ENCODE data around the gene ANKRD39. TPM values are rescaled to one million over a fixed set of nuclear protein-coding genes. Genes with fewer than 3 reads are reported as not detected.

The ANKRD39 gene
- total and polyA plus RNA-seq, 2 of the 8 experiments (the other 6 are each of a cell fraction or from before 2014, with no cell fraction given) = 18.5 to 21.3 TPM

GRCh38 chr2:96860065-96861029 is 2.5 kb upstream of the ANKRD39 start:
- H3K9ac ChIP-seq (replicated peaks in 1 of 4; ENCODE audit: extremely low read depth in 1 of 4, low read depth in 3 of 4, low read length in 3 of 4) = no peak overlapping the region
- WGBS, 2 experiments (ENCODE audit: extremely low coverage in 1 of 2, insufficient coverage in 1 of 2, insufficient read length in 1 of 2, insufficient replicate concordance in 2 of 2, low coverage in 1 of 2, low lambda C conversion rate in 2 of 2, missing lambda C conversion rate in 1 of 2) = 91% methylated on average over 33 of the region's 38 CpGs; no CpG with 5 or more reads in 1 of the 2 experiments
- no peak overlapping the region for H3K56ac ChIP-seq (replicated peaks; ENCODE audit: insufficient read length, low read depth, low read length)
- H4K5ac ChIP-seq (ENCODE audit: insufficient read length, low read depth, low read length) = no peak overlapping the region
- peaks cover 3 to 11% (median 8%) of the 10 kb centered on the region in 4 experiments for H3K4me1 ChIP-seq (replicated peaks in 1 of 4; ENCODE audit: control insufficient read depth in 3 of 4, insufficient read depth in 4 of 4, low read length in 3 of 4)
- no peak overlapping the region for H2AFZ ChIP-seq (ENCODE audit: low read length)
- no peak overlapping the region for H3K4me3 ChIP-seq (ENCODE audit: extremely low read depth in 1 of 4, insufficient read depth in 2 of 4, low read depth in 3 of 4, low read length in 4 of 4)
- peak overlapping the region; percentile 44; the same call in 1 of the 2 replicates for H2BK5ac ChIP-seq (ENCODE audit: low read depth, low read length)
- no peak overlapping the region for H2BK20ac ChIP-seq (ENCODE audit: low read length)
- H4K91ac ChIP-seq (replicated peaks; ENCODE audit: insufficient read length, low read length) = no peak overlapping the region
- H3K27ac ChIP-seq (ENCODE audit: low read depth, low read length) = no peak overlapping the region
- ChIA-PET CTCF (ENCODE audit: partially characterized antibody) (interaction anchor here (0.6 to 8.3 kb wide), 16 partner anchors 8 to 252 kb away, joined by 3 to 89 read pairs (median 6); partner anchors contain the start of gene ANKRD36), POLR2A (ENCODE audit: partially characterized antibody) (interaction anchor here (0.6 to 5.8 kb wide), 12 partner anchors 8 to 97 kb away, joined by 3 to 49 read pairs (median 4); partner anchors contain the start of gene SEMA4C)
- no peak overlapping the region for H3K18ac ChIP-seq (ENCODE audit: extremely low read depth, low read length)
- H2BK15ac ChIP-seq (ENCODE audit: low read length) = no peak overlapping the region
- peaks cover 0 to 14% of the 10 kb centered on the region in 2 experiments; a peak in 3 of 4 replicates for H3K79me2 ChIP-seq (ENCODE audit: control insufficient read depth in 1 of 2, insufficient read depth in 2 of 2, low read length in 2 of 2)
- H4K8ac ChIP-seq (ENCODE audit: extremely low read depth, insufficient read depth, low read length) = no peak overlapping the region
- no peaks in the 10 kb centered on the region for H3K9me3 ChIP-seq (ENCODE audit: insufficient read depth in 2 of 2, low read depth in 1 of 2, low read length in 1 of 2)
- peaks cover 4% of the 10 kb centered on the region; the same call in 1 of the 2 replicates for H3K79me1 ChIP-seq (ENCODE audit: low read depth, low read length)
- no peak overlapping the region for H2BK120ac ChIP-seq (replicated peaks; ENCODE audit: low read depth, low read length)
- H3K36me3 ChIP-seq (ENCODE audit: control insufficient read depth in 2 of 4, insufficient read depth in 4 of 4, low read length in 3 of 4) = peaks cover 20 to 50% (median 41%) of the 10 kb centered on the region in 4 experiments
- H3K23me2 ChIP-seq (ENCODE audit: low read depth, low read length) = peaks cover 10% of the 10 kb centered on the region; the same call in 1 of the 2 replicates
- no peak overlapping the region for H3K23ac ChIP-seq (ENCODE audit: insufficient read length)
- TF ChIP-seq YY1 (IDR thresholded peaks at IDR 0.05; ENCODE audit: low read depth, low read length) (no peak), POLR2AphosphoS5 (IDR thresholded peaks at IDR 0.05; ENCODE audit: low read depth, low read length) (peak; percentile 3; the same call in 1 of the 2 replicates), CBX5 (IDR thresholded peaks at IDR 0.05; ENCODE audit: low read depth, low read length) (no peak)
- no peak overlapping the region for H2AK5ac ChIP-seq (ENCODE audit: low read depth, low read length)
- no peak overlapping the region for H2BK12ac ChIP-seq (ENCODE audit: low read depth, low read length)
- no peaks in the 10 kb centered on the region for H3K27me3 ChIP-seq (replicated peaks in 1 of 4; ENCODE audit: control insufficient read depth in 3 of 4, extremely low read depth in 1 of 4, insufficient read depth in 3 of 4, low read length in 3 of 4)
- H3K4me2 ChIP-seq (ENCODE audit: insufficient read depth in 1 of 2, low read depth in 2 of 2, low read length in 2 of 2) = no peak overlapping the region; a peak in 1 of 4 replicates
- no peak overlapping the region for H3K14ac ChIP-seq (ENCODE audit: insufficient read length)
- FAIRE-seq (no peak), DNase-seq (ENCODE audit: low read depth in 1 of 2, low spot score in 2 of 2) (peak in 1 of 2 experiments; percentile 54)
- H3K4ac ChIP-seq (replicated peaks; ENCODE audit: insufficient read length, low read depth, low read length) = no peak overlapping the region
- peaks cover 14% of the 10 kb centered on the region in 2 experiments for H4K20me1 ChIP-seq (replicated peaks in 1 of 2; ENCODE audit: control insufficient read depth in 1 of 2, insufficient read depth in 2 of 2, low read length in 2 of 2)

Data from H1 (cell line).